Measurements from ENCODE around the gene AMPD1. TPM values are rescaled to one million over a fixed set of nuclear protein-coding genes. Genes with fewer than 3 reads are reported as not detected.

The AMPD1 gene
- total and polyA plus RNA-seq, 2 of the 13 experiments (the other 11 are each of a cell fraction or from before 2014, with no cell fraction given) = not detected

DNA sequence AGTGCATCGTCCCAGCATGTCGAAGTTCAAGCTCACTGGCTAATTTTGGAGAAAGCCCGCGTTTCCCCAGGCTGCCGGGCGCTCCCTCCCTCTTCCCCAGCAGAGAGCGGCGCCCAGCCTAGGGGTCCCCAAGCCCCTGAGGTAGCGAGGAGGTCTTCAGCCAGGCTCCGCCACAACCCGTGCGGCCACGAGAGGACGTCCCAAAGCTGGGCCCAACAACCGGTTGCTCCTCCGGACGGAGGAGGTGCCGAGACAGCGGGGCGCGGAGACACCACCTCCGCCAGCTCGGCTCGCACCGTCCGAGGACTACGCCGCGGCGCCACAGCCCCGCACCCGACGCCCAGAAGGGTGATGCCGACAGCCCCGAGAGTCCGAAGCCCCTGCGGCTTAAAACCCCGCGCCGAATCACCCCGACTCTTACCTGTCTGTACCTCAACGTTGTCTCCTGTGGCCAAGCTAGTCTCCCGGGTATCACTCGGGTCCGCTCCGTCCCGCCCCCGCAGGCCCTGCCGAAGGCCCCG, 25.7 kb downstream of the AMPD1 start, which contains the start of gene DENND2C (continued):
- no peak for TF ChIP-seq MXI1 (IDR thresholded peaks at IDR 0.05; ENCODE audit: borderline replicate concordance, low read depth, low read length)
- TF ChIP-seq ZNF34 (CRISPR knock-in tag; IDR thresholded peaks at IDR 0.05; ENCODE audit: borderline replicate concordance) = no peak
- TF ChIP-seq KDM6A (CRISPR knock-in tag; IDR thresholded peaks at IDR 0.05; ENCODE audit: low read depth) = no peak
- no peak for TF ChIP-seq ATM (IDR thresholded peaks at IDR 0.05; ENCODE audit: borderline replicate concordance)
- no peak for TF ChIP-seq ZNF382 (CRISPR knock-in tag; IDR thresholded peaks at IDR 0.05; ENCODE audit: borderline replicate concordance)
- TF ChIP-seq, protein P1, sequence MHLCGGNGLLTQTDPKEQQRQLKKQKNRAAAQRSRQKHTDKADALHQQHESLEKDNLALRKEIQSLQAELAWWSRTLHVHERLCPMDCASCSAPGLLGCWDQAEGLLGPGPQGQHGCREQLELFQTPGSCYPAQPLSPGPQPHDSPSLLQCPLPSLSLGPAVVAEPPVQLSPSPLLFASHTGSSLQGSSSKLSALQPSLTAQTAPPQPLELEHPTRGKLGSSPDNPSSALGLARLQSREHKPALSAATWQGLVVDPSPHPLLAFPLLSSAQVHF (CRISPR knock-in tag; IDR thresholded peaks at IDR 0.05) = no peak
- no peak for TF ChIP-seq MED13 (CRISPR knock-in tag; IDR thresholded peaks at IDR 0.05)
- peak; percentile 54; the same call in 1 of the 2 replicates for TF ChIP-seq ZNF616 (CRISPR knock-in tag; IDR thresholded peaks at IDR 0.05; ENCODE audit: low read depth)
- TF ChIP-seq, protein P2, sequence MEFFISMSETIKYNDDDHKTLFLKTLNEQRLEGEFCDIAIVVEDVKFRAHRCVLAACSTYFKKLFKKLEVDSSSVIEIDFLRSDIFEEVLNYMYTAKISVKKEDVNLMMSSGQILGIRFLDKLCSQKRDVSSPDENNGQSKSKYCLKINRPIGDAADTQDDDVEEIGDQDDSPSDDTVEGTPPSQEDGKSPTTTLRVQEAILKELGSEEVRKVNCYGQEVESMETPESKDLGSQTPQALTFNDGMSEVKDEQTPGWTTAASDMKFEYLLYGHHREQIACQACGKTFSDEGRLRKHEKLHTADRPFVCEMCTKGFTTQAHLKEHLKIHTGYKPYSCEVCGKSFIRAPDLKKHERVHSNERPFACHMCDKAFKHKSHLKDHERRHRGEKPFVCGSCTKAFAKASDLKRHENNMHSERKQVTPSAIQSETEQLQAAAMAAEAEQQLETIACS (CRISPR knock-in tag; IDR thresholded peaks at IDR 0.05) = no peak
- TF ChIP-seq SIN3B (IDR thresholded peaks at IDR 0.05; ENCODE audit: low read length) = no peak
- TF ChIP-seq SPEN (CRISPR knock-in tag; IDR thresholded peaks at IDR 0.05; ENCODE audit: low read depth) = no peak
- 0 out of 2 replicates have a peak, but pooled peaks have one; percentile 17 for TF ChIP-seq ZNF225 (CRISPR knock-in tag; IDR thresholded peaks at IDR 0.05)
- no peak for TF ChIP-seq ZNF879 (CRISPR knock-in tag; IDR thresholded peaks at IDR 0.05)
- TF ChIP-seq ATAD3A (CRISPR knock-in tag; IDR thresholded peaks at IDR 0.05) = no peak
- no peak for TF ChIP-seq NFE2L1 (CRISPR knock-in tag; IDR thresholded peaks at IDR 0.05; ENCODE audit: borderline replicate concordance)
- no peak for TF ChIP-seq U2AF2 (IDR thresholded peaks at IDR 0.05; ENCODE audit: low read depth, low read length)
- 0 out of 2 replicates have a peak, but pooled peaks have one; percentile 28 for TF ChIP-seq ZFP36L1 (CRISPR knock-in tag; IDR thresholded peaks at IDR 0.05)
- TF ChIP-seq AHR (CRISPR knock-in tag; IDR thresholded peaks at IDR 0.05) = 0 out of 2 replicates have a peak, but pooled peaks have one; percentile 53
- TF ChIP-seq SKI (IDR thresholded peaks at IDR 0.05; ENCODE audit: partially characterized antibody) = no peak
- no peak for TF ChIP-seq ZNF577 (CRISPR knock-in tag; IDR thresholded peaks at IDR 0.05; ENCODE audit: borderline replicate concordance, low read depth)
- TF ChIP-seq ZNF83 (CRISPR knock-in tag; IDR thresholded peaks at IDR 0.05; ENCODE audit: borderline replicate concordance) = no peak
- TF ChIP-seq, protein P3, sequence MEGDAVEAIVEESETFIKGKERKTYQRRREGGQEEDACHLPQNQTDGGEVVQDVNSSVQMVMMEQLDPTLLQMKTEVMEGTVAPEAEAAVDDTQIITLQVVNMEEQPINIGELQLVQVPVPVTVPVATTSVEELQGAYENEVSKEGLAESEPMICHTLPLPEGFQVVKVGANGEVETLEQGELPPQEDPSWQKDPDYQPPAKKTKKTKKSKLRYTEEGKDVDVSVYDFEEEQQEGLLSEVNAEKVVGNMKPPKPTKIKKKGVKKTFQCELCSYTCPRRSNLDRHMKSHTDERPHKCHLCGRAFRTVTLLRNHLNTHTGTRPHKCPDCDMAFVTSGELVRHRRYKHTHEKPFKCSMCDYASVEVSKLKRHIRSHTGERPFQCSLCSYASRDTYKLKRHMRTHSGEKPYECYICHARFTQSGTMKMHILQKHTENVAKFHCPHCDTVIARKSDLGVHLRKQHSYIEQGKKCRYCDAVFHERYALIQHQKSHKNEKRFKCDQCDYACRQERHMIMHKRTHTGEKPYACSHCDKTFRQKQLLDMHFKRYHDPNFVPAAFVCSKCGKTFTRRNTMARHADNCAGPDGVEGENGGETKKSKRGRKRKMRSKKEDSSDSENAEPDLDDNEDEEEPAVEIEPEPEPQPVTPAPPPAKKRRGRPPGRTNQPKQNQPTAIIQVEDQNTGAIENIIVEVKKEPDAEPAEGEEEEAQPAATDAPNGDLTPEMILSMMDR (CRISPR knock-in tag; IDR thresholded peaks at IDR 0.05) = no peak; the same call in 1 of the 2 replicates
- TF ChIP-seq ZBTB1 (CRISPR knock-in tag; IDR thresholded peaks at IDR 0.05; ENCODE audit: borderline replicate concordance) = no peak
- TF ChIP-seq, protein P4, sequence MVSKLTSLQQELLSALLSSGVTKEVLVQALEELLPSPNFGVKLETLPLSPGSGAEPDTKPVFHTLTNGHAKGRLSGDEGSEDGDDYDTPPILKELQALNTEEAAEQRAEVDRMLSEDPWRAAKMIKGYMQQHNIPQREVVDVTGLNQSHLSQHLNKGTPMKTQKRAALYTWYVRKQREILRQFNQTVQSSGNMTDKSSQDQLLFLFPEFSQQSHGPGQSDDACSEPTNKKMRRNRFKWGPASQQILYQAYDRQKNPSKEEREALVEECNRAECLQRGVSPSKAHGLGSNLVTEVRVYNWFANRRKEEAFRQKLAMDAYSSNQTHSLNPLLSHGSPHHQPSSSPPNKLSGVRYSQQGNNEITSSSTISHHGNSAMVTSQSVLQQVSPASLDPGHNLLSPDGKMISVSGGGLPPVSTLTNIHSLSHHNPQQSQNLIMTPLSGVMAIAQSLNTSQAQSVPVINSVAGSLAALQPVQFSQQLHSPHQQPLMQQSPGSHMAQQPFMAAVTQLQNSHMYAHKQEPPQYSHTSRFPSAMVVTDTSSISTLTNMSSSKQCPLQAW (CRISPR knock-in tag; IDR thresholded peaks at IDR 0.05) = no peak; the same call in 1 of the 2 replicates
- no peak for TF ChIP-seq MAF1 (CRISPR knock-in tag; IDR thresholded peaks at IDR 0.05; ENCODE audit: borderline replicate concordance)
